Astrocyte (in vitro differentiated cells and primary cell): ENCODE data around the gene ATF6. TPM values are rescaled to one million over a fixed set of nuclear protein-coding genes. Genes with fewer than 3 reads are reported as not detected.

Experiments
- DNase-seq: peaks from one replicate; pipeline ENCODE4 v3.0.0-alpha.2; 2010; ENCODE audit warnings: low read depth
- FAIRE-seq: peaks from 2 replicates; lab custom pipeline; 2011; peaks lifted over from hg19 to GRCh38; lab: Jason Lieb, UNC
- H2AFZ ChIP-seq: 2 replicates; pipeline ENCODE4 v1.6.0; 2012; ENCODE audit warnings: low read depth, low read length, inconsistent platforms
- H3K27ac ChIP-seq: 2 replicates; pipeline ENCODE4 v1.5.1; 2011; ENCODE audit warnings: low read depth, low read length, inconsistent platforms
- H3K27me3 ChIP-seq: 2 replicates; pipeline ENCODE4 v1.6.0; 2011; ENCODE audit warnings: low read length, inconsistent platforms; ENCODE audit not compliant: insufficient read depth
- H3K36me3 ChIP-seq: 2 replicates; pipeline ENCODE4 v1.5.1; 2011; ENCODE audit warnings: low read length, inconsistent platforms; ENCODE audit not compliant: insufficient read depth
- H3K4me1 ChIP-seq: 2 replicates; pipeline ENCODE4 v1.5.1; 2011; ENCODE audit warnings: low read length, inconsistent platforms; ENCODE audit not compliant: insufficient read depth
- H3K4me2 ChIP-seq: 2 replicates; pipeline ENCODE4 v1.6.0; 2012; ENCODE audit warnings: low read length, inconsistent platforms
- H3K4me3 ChIP-seq: 2 replicates; pipeline ENCODE4 v1.5.1; 2011; ENCODE audit warnings: low read depth, mild to moderate bottlenecking, low read length, inconsistent platforms; ENCODE audit not compliant: insufficient read depth
- H3K79me2 ChIP-seq: 2 replicates; pipeline ENCODE4 v1.6.0; 2012; ENCODE audit warnings: mild to moderate bottlenecking, low read length, inconsistent platforms; ENCODE audit not compliant: insufficient read depth
- H3K9ac ChIP-seq: 2 replicates; pipeline ENCODE4 v1.6.0; 2012; ENCODE audit warnings: mild to moderate bottlenecking, low read length, inconsistent platforms
- H3K9me3 ChIP-seq: 2 replicates; pipeline ENCODE4 v1.5.1; 2012; ENCODE audit warnings: low read depth, mild to moderate bottlenecking, low read length, inconsistent platforms; ENCODE audit not compliant: insufficient read depth
- H4K20me1 ChIP-seq: 2 replicates; pipeline ENCODE4 v1.6.0; 2012; ENCODE audit warnings: low read length, inconsistent platforms; ENCODE audit not compliant: insufficient read depth
- H3K27ac Mint-ChIP-seq: one replicate; pipeline ENCODE4 v1.8.0; 2021; ENCODE audit warnings: mild to moderate bottlenecking, mixed read lengths; ENCODE audit not compliant: unreplicated experiment
- H3K27me3 Mint-ChIP-seq: one replicate; pipeline ENCODE4 v1.8.0; 2021; ENCODE audit warnings: low read depth, mixed read lengths; ENCODE audit not compliant: unreplicated experiment
- H3K36me3 Mint-ChIP-seq: one replicate; pipeline ENCODE4 v1.8.0; 2021; ENCODE audit warnings: low read depth, mixed read lengths; ENCODE audit not compliant: unreplicated experiment
- H3K4me1 Mint-ChIP-seq: one replicate; pipeline ENCODE4 v1.8.0; 2021; ENCODE audit warnings: low read depth, mixed read lengths; ENCODE audit not compliant: unreplicated experiment
- H3K4me3 Mint-ChIP-seq: one replicate; pipeline ENCODE4 v1.8.0; 2021; ENCODE audit warnings: mild to moderate bottlenecking, moderate library complexity, mixed read lengths; ENCODE audit not compliant: unreplicated experiment
- H3K9me3 Mint-ChIP-seq: one replicate; pipeline ENCODE4 v1.8.0; 2021; ENCODE audit warnings: mild to moderate bottlenecking, mixed read lengths; ENCODE audit not compliant: unreplicated experiment
- CTCF ChIP-seq: IDR thresholded peaks from 2 replicates; pipeline ENCODE4 v1.5.1; 2011; ENCODE audit warnings: low read depth, mild to moderate bottlenecking, inconsistent platforms, low read length, moderate library complexity; ENCODE audit not compliant: insufficient read depth
- EZH2 ChIP-seq: IDR thresholded peaks from 2 replicates; pipeline ENCODE4 v1.6.1; 2012; ENCODE audit warnings: mild to moderate bottlenecking, low read length, inconsistent platforms; ENCODE audit not compliant: insufficient read depth
- total RNA-seq: library from RNA; stranded (reverse); gene quantifications from 2 replicates; pipeline ENCODE4 v1.2.1, GENCODE V29; 2021

The ATF6 gene
- total RNA-seq, 1 donor from 2014 or later, result 25.4 TPM

GRCh38 chr1:161820914-161821313 lies 54.8 kb downstream of the ATF6 start:
- H3K4me2 ChIP-seq, result no peak overlapping the region
- Mint-ChIP-seq H3K4me1 (peaks cover 7% of the 10 kb centered on the region), H3K4me3 (no peak overlapping the region), H3K36me3 (peaks cover 7% of the 10 kb centered on the region), H3K9me3 (no peaks in the 10 kb centered on the region), H3K27me3 (no peaks in the 10 kb centered on the region), H3K27ac (no peak overlapping the region)
- TF ChIP-seq EZH2 (no peak), CTCF (no peak)
- H3K9me3 ChIP-seq, result no peaks in the 10 kb centered on the region
- peaks cover 6% of the 10 kb centered on the region for H3K36me3 ChIP-seq
- no peaks in the 10 kb centered on the region for H4K20me1 ChIP-seq
- H3K4me1 ChIP-seq, result no peaks in the 10 kb centered on the region
- no peak for FAIRE-seq
- no peak overlapping the region for H3K9ac ChIP-seq
- DNase-seq, result no peak
- H2AFZ ChIP-seq, result no peak overlapping the region
- H3K4me3 ChIP-seq, result no peak overlapping the region
- no peaks in the 10 kb centered on the region for H3K27me3 ChIP-seq
- H3K27ac ChIP-seq, result no peak overlapping the region
- peaks cover 2% of the 10 kb centered on the region for H3K79me2 ChIP-seq

GRCh38 chr1:161824618-161825017 lies 58.5 kb downstream of the ATF6 start:
- FAIRE-seq (no peak), DNase-seq (no peak)
- H3K4me1 Mint-ChIP-seq, result no peaks in the 10 kb centered on the region
- H3K4me3 Mint-ChIP-seq, result no peak overlapping the region
- Histone ChIP-seq H4K20me1 (no peaks in the 10 kb centered on the region), H3K4me1 (peaks cover 4% of the 10 kb centered on the region), H3K4me2 (no peak overlapping the region), H3K36me3 (peaks cover 6% of the 10 kb centered on the region), H3K9ac (no peak overlapping the region), H3K4me3 (no peak overlapping the region), H3K27me3 (no peaks in the 10 kb centered on the region), H2AFZ (no peak overlapping the region), H3K9me3 (no peaks in the 10 kb centered on the region), H3K27ac (no peak overlapping the region), H3K79me2 (peaks cover 2% of the 10 kb centered on the region)
- no peak overlapping the region for H3K27ac Mint-ChIP-seq
- H3K9me3 Mint-ChIP-seq, result no peaks in the 10 kb centered on the region
- TF ChIP-seq EZH2 (no peak), CTCF (no peak)
- no peaks in the 10 kb centered on the region for H3K27me3 Mint-ChIP-seq
- peaks cover 9% of the 10 kb centered on the region for H3K36me3 Mint-ChIP-seq

GRCh38 chr1:161825831-161826230 lies 59.7 kb downstream of the ATF6 start:
- TF ChIP-seq EZH2 (no peak), CTCF (no peak)
- Histone ChIP-seq H4K20me1 (no peaks in the 10 kb centered on the region), H2AFZ (no peak overlapping the region), H3K36me3 (peaks cover 3% of the 10 kb centered on the region), H3K27me3 (no peaks in the 10 kb centered on the region), H3K27ac (no peak overlapping the region), H3K9ac (no peak overlapping the region), H3K4me2 (no peak overlapping the region), H3K4me1 (peaks cover 4% of the 10 kb centered on the region), H3K9me3 (no peaks in the 10 kb centered on the region), H3K4me3 (no peak overlapping the region), H3K79me2 (peaks cover 2% of the 10 kb centered on the region)
- peaks cover 6% of the 10 kb centered on the region for H3K36me3 Mint-ChIP-seq
- H3K27me3 Mint-ChIP-seq, result no peaks in the 10 kb centered on the region
- H3K4me1 Mint-ChIP-seq, result no peaks in the 10 kb centered on the region
- DNase-seq (no peak), FAIRE-seq (no peak)
- no peak overlapping the region for H3K4me3 Mint-ChIP-seq
- H3K9me3 Mint-ChIP-seq, result no peaks in the 10 kb centered on the region
- H3K27ac Mint-ChIP-seq, result no peak overlapping the region
